Loucy (cell line): Measurements from ENCODE around the gene CFAP206.

ENCODE experiments used
- H2AFZ ChIP-seq: fragments of 200-600 bp; sonication (generic); 2 replicates; pipeline ENCODE4 v1.6.0; 2016; ENCODE audit warnings: antibody characterized with exemption, mild to moderate bottlenecking, low read length, moderate library complexity
- H3F3A ChIP-seq: fragments of 200-600 bp; 2 replicates; pipeline ENCODE4 v1.6.0; 2016; ENCODE audit warnings: antibody characterized with exemption, low read depth, mild to moderate bottlenecking
- H3K27me3 ChIP-seq: fragments of 200-600 bp; sonication (generic); 2 replicates; pipeline ENCODE4 v1.6.1; 2014; ENCODE audit warnings: low read length, mild to moderate bottlenecking; ENCODE audit not compliant: insufficient read depth, poor library complexity, severe bottlenecking
- H3K36me3 ChIP-seq: fragments of 200-600 bp; sonication (generic); 2 replicates; pipeline ENCODE4 v1.6.1; 2016; ENCODE audit warnings: low read length; ENCODE audit not compliant: insufficient read depth
- H3K4me1 ChIP-seq: fragments of 200-600 bp; sonication (generic); 2 replicates; pipeline ENCODE4 v1.5.1; 2014; ENCODE audit warnings: low read length, mild to moderate bottlenecking; ENCODE audit not compliant: insufficient read depth, poor library complexity, severe bottlenecking
- H3K4me2 ChIP-seq: fragments of 200-600 bp; sonication (generic); 2 replicates; pipeline ENCODE4 v1.6.0; 2014; ENCODE audit warnings: antibody characterized with exemption, low read length, low read depth, mild to moderate bottlenecking; ENCODE audit not compliant: poor library complexity, severe bottlenecking
- H3K4me3 ChIP-seq: fragments of 200-600 bp; sonication (generic); 2 replicates; pipeline ENCODE4 v1.5.1; 2014; ENCODE audit warnings: low read length, mild to moderate bottlenecking, mixed read lengths; ENCODE audit not compliant: poor library complexity, severe bottlenecking
- H3K79me2 ChIP-seq: fragments of 200-600 bp; sonication (generic); 2 replicates; pipeline ENCODE4 v1.6.1; 2014; ENCODE audit warnings: low read length; ENCODE audit not compliant: insufficient read depth
- H3K9ac ChIP-seq: fragments of 200-600 bp; sonication (generic); 2 replicates; pipeline ENCODE4 v1.6.0; 2014; ENCODE audit warnings: mild to moderate bottlenecking, low read depth, low read length, moderate library complexity; ENCODE audit not compliant: poor library complexity, severe bottlenecking
- H3K9me2 ChIP-seq: fragments of 200-600 bp; sonication (generic); replicated peaks from 2 replicates; pipeline ENCODE4 v1.6.1; 2016; ENCODE audit warnings: low read depth, low read length, mixed read lengths
- H3K9me3 ChIP-seq: fragments of 200-600 bp; sonication (generic); 2 replicates; pipeline ENCODE4 v1.6.1; 2014; ENCODE audit warnings: mild to moderate bottlenecking, antibody characterized with exemption, low read length, low read depth; ENCODE audit not compliant: insufficient read depth
- H4K20me1 ChIP-seq: fragments of 200-600 bp; sonication (generic); 2 replicates; pipeline ENCODE4 v1.6.0; 2014; ENCODE audit warnings: antibody characterized with exemption, low read length, mild to moderate bottlenecking; ENCODE audit not compliant: insufficient read depth, poor library complexity, severe bottlenecking
- CTCF ChIP-seq: fragments of 200-600 bp; sonication (generic); conservative IDR thresholded peaks from 2 replicates; pipeline ENCODE4 v1.5.1; 2014; ENCODE audit warnings: mild to moderate bottlenecking, antibody characterized with exemption, low read length
- EZH2phosphoT487 ChIP-seq: fragments of 200-600 bp; IDR thresholded peaks from 2 replicates; pipeline ENCODE4 v1.6.1; 2018; ENCODE audit warnings: antibody characterized with exemption, mild to moderate bottlenecking, moderate library complexity, borderline replicate concordance

Gene CFAP206

GRCh38 chr6:87421576-87421975 lies 13.8 kb downstream of the CFAP206 start:
- no peak overlapping the region for H3K9ac ChIP-seq
- no peaks in the 10 kb centered on the region for H3K27me3 ChIP-seq
- H3K9me2 ChIP-seq: no peaks in the 10 kb centered on the region
- TF ChIP-seq CTCF (no peak), EZH2phosphoT487 (no peak)
- no peaks in the 10 kb centered on the region for H3K36me3 ChIP-seq
- H4K20me1 ChIP-seq: no peaks in the 10 kb centered on the region
- no peak overlapping the region for H3K4me3 ChIP-seq
- H3F3A ChIP-seq: no peaks in the 10 kb centered on the region
- no peaks in the 10 kb centered on the region for H3K79me2 ChIP-seq
- H3K4me1 ChIP-seq: no peaks in the 10 kb centered on the region
- H2AFZ ChIP-seq: no peak overlapping the region
- H3K9me3 ChIP-seq: no peaks in the 10 kb centered on the region
- H3K4me2 ChIP-seq: no peak overlapping the region

GRCh38 chr6:87426789-87427188 lies 19.0 kb downstream of the CFAP206 start:
- no peak for TF ChIP-seq EZH2phosphoT487
- no peak for TF ChIP-seq CTCF
- no peaks in the 10 kb centered on the region for H3K79me2 ChIP-seq
- H3K9me2 ChIP-seq: no peaks in the 10 kb centered on the region
- H3K36me3 ChIP-seq: no peaks in the 10 kb centered on the region
- no peaks in the 10 kb centered on the region for H3K4me1 ChIP-seq
- H3K27me3 ChIP-seq: no peaks in the 10 kb centered on the region
- no peaks in the 10 kb centered on the region for H3K9me3 ChIP-seq
- H4K20me1 ChIP-seq: no peaks in the 10 kb centered on the region
- H3K4me2 ChIP-seq: no peak overlapping the region
- no peak overlapping the region for H3K9ac ChIP-seq
- H3F3A ChIP-seq: no peaks in the 10 kb centered on the region
- H2AFZ ChIP-seq: no peak overlapping the region
- no peak overlapping the region for H3K4me3 ChIP-seq

DNA sequence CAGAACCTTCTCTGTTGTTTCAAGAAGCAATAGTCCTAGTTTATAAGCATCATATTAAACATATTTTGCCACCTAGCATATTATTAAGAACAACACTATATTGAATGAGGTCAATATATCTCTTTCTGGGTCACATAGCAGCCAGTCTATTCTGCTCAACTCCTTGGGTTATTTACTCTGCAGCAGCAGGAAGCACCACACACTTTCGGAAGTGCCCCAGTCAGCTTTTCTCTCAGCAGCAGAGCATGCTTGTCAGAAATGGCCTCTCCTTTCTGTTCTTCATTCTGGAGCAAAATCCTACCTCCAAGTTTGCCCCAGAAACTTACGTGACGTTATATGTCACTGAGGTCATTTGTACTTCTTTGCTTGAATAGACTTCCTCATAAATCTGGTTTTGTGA lies 22.7 kb downstream of the CFAP206 start:
- H3F3A ChIP-seq: no peaks in the 10 kb centered on the region
- no peaks in the 10 kb centered on the region for H4K20me1 ChIP-seq
- TF ChIP-seq CTCF (no peak), EZH2phosphoT487 (no peak)
- no peaks in the 10 kb centered on the region for H3K27me3 ChIP-seq
- no peak overlapping the region for H3K9ac ChIP-seq
- H3K4me3 ChIP-seq: no peak overlapping the region
- no peaks in the 10 kb centered on the region for H3K4me1 ChIP-seq
- H3K9me3 ChIP-seq: no peaks in the 10 kb centered on the region
- no peaks in the 10 kb centered on the region for H3K36me3 ChIP-seq
- no peak overlapping the region for H2AFZ ChIP-seq
- H3K79me2 ChIP-seq: no peaks in the 10 kb centered on the region
- no peaks in the 10 kb centered on the region for H3K9me2 ChIP-seq
- H3K4me2 ChIP-seq: no peak overlapping the region
